Kasumi-1 (cell line): ENCODE data around the gene CEP295NL.
"Not testable (repeated sequence)": the region's sequence is repeated elsewhere in the genome, so short reads cannot be mapped to it uniquely, and the experiment has no call there.

Experiments
- DNase-seq, 2 experiments: peaks; one replicate each; lab custom pipeline; 2025; lab: John Stamatoyannopoulos, UW

CEP295NL gene

GRCh38 chr17:78929908-78930775 lies 27.1 kb upstream of the CEP295NL start:
- DNase-seq = no peak

- DNase-seq = peak; percentile 45 to 49
Measured at GRCh38 chr17:78925662-78926555, 22.9 kb upstream of the CEP295NL start.

GRCh38 chr17:78925234-78925633 lies 22.2 kb upstream of the CEP295NL start, which contains the start of gene TIMP2:
TIMP2 (minus strand) TSS chr17:78925387; CDS start chr17:78925088, 299 bp downstream.
- DNase-seq = peak; percentile 85 to 91

- DNase-seq = peak; percentile 21 to 29
Measured at GRCh38 chr17:78924481-78925151, 21.6 kb upstream of the CEP295NL start.

GRCh38 chr17:78923660-78924453 lies 20.9 kb upstream of the CEP295NL start:
- peak; percentile 50 to 63 for DNase-seq

- peak; percentile 24 to 38 for DNase-seq
Measured at GRCh38 chr17:78922816-78923498, 20.0 kb upstream of the CEP295NL start.

- DNase-seq = no peak
Measured at GRCh38 chr17:78921437-78921971, 18.5 kb upstream of the CEP295NL start.

- DNase-seq = no peak
Measured at GRCh38 chr17:78920528-78920927, 17.5 kb upstream of the CEP295NL start.

GRCh38 chr17:78919861-78920450 lies 17.0 kb upstream of the CEP295NL start:
- DNase-seq = no peak

GRCh38 chr17:78918979-78919378 lies 16.0 kb upstream of the CEP295NL start:
- no peak for DNase-seq

- DNase-seq = peak; percentile 48 to 55
Measured at GRCh38 chr17:78917451-78918275, 14.7 kb upstream of the CEP295NL start.

GRCh38 chr17:78915872-78916632 lies 13.1 kb upstream of the CEP295NL start:
- DNase-seq = peak; percentile 99

GRCh38 chr17:78913115-78913514 lies 10.1 kb upstream of the CEP295NL start:
- no peak for DNase-seq

- no peak for DNase-seq
Measured at GRCh38 chr17:78912082-78912481, 9.1 kb upstream of the CEP295NL start.

GRCh38 chr17:78911543-78911942 lies 8.5 kb upstream of the CEP295NL start:
- DNase-seq = not testable (repeated sequence)

- peak; percentile 95 to 97 for DNase-seq
Measured at GRCh38 chr17:78910497-78911284, 7.7 kb upstream of the CEP295NL start.

- DNase-seq = no peak
Measured at GRCh38 chr17:78908426-78908825, 5.4 kb upstream of the CEP295NL start.
